OCI-LY7 (cell line): ENCODE data around the gene FAM163A. TPM values are rescaled to one million over a fixed set of nuclear protein-coding genes. Genes with fewer than 3 reads are reported as not detected.

Experiments used
- BruUV-seq: library from RNA; stranded (reverse); fragments of 400-500 nt; replicated peaks from 2 replicates; lab custom pipeline; 2021; lab: Mats Ljungman, UMichigan
- CTCF ChIA-PET: fragments of 300-600 bp; sonication (Branson Sonifier 250); formaldehyde crosslinking; loops from one replicate; lab custom pipeline; 2022; ENCODE audit warnings: antibody characterized with exemption; ENCODE audit not compliant: unreplicated experiment; lab: Charles Lee
- POLR2A ChIA-PET: fragments of 300-600 bp; sonication (Branson Sonifier 250); formaldehyde crosslinking; loops from one replicate; lab custom pipeline; 2022; ENCODE audit warnings: antibody characterized with exemption; lab: Charles Lee
- DNase-seq: peaks from one replicate; pipeline ENCODE4 v3.0.0-alpha.2; 2015; ENCODE audit warnings: low spot score
- H2AFZ ChIP-seq: fragments of 200-600 bp; sonication (generic), shearing (Covaris generic); 2 replicates; pipeline ENCODE4 v1.6.1; 2014; ENCODE audit warnings: mild to moderate bottlenecking, antibody characterized with exemption, low read length, moderate library complexity
- H3K27ac ChIP-seq: fragments of 200-600 bp; sonication (generic); 2 replicates; pipeline ENCODE4 v1.5.1; 2014; ENCODE audit warnings: mixed run types, low read depth, mild to moderate bottlenecking, moderate library complexity, low read length, inconsistent platforms; ENCODE audit not compliant: poor library complexity, severe bottlenecking
- H3K36me3 ChIP-seq: fragments of 200-600 bp; sonication (generic); 2 replicates; pipeline ENCODE4 v1.6.1; 2014; ENCODE audit warnings: mild to moderate bottlenecking, antibody characterized with exemption, low read length, moderate library complexity, mixed read lengths; ENCODE audit not compliant: insufficient read depth
- H3K4me1 ChIP-seq: fragments of 200-600 bp; sonication (generic); 2 replicates; pipeline ENCODE4 v1.5.1; 2014; ENCODE audit warnings: mild to moderate bottlenecking, low read length; ENCODE audit not compliant: insufficient read depth, poor library complexity, severe bottlenecking
- H3K4me2 ChIP-seq: fragments of 200-600 bp; sonication (generic); 2 replicates; pipeline ENCODE4 v1.6.1; 2014; ENCODE audit warnings: mild to moderate bottlenecking, low read length
- H3K4me3 ChIP-seq: fragments of 200-600 bp; sonication (generic); 2 replicates; pipeline ENCODE4 v1.5.1; 2014; ENCODE audit warnings: mild to moderate bottlenecking, low read depth, low read length; ENCODE audit not compliant: poor library complexity, severe bottlenecking
- H3K79me2 ChIP-seq: fragments of 200-600 bp; sonication (generic); 2 replicates; pipeline ENCODE4 v1.6.1; 2016; ENCODE audit warnings: low read depth, mild to moderate bottlenecking, low read length, moderate library complexity, mixed read lengths; ENCODE audit not compliant: insufficient read depth
- H3K9me2 ChIP-seq: fragments of 200-600 bp; sonication (generic); 2 replicates; pipeline ENCODE4 v1.6.1; 2016; ENCODE audit warnings: mild to moderate bottlenecking, low read length, mixed read lengths; ENCODE audit not compliant: insufficient read depth
- H3K9me3 ChIP-seq: fragments of 200-600 bp; sonication (generic); 2 replicates; pipeline ENCODE4 v1.6.1; 2014; ENCODE audit warnings: mild to moderate bottlenecking, mixed run types, low read length, mixed read lengths
- H4K20me1 ChIP-seq: fragments of 200-600 bp; sonication (generic); 2 replicates; pipeline ENCODE4 v1.6.1; 2014; ENCODE audit warnings: mild to moderate bottlenecking, antibody characterized with exemption, low read length, moderate library complexity, mixed read lengths; ENCODE audit not compliant: insufficient read depth
- CTCF ChIP-seq: fragments of 200-600 bp; sonication (generic); conservative IDR thresholded peaks from 2 replicates; pipeline ENCODE4 v1.5.1; 2014; ENCODE audit warnings: mild to moderate bottlenecking, antibody characterized with exemption, low read length, moderate library complexity, mixed read lengths
- EZH2phosphoT487 ChIP-seq: fragments of 200-600 bp; sonication (generic); IDR thresholded peaks from 2 replicates; pipeline ENCODE4 v1.6.1; 2018; ENCODE audit warnings: low read depth, borderline replicate concordance, mild to moderate bottlenecking, mixed run types, antibody characterized with exemption, low read length, moderate library complexity, mixed read lengths
- intact Hi-C: fragments of 100-400 bp; cut with micrococcal nuclease; formaldehyde crosslinking; loops from one replicate; pipeline ENCODE4 v1.10.0; 2022; ENCODE audit not compliant: unreplicated experiment
- total RNA-seq, 2 experiments: library from RNA; depleted of rRNA in 1 of 2; stranded (reverse); fragments of >200 nt in 1 of 2; shearing (Covaris generic) in 1 of 2; gene quantifications; 2 replicates each; pipeline ENCODE4 v1.2.3, GENCODE V29; 2014 to 2022

Gene FAM163A
- total RNA-seq, 2 experiments from 2014 or later = not detected

GRCh38 chr1:179825798-179826460 lies 82.8 kb downstream of the FAM163A start:
- Histone ChIP-seq H3K4me3 (no peak overlapping the region), H3K4me2 (no peak overlapping the region), H3K27ac (no peak overlapping the region), H3K36me3 (no peaks in the 10 kb centered on the region), H3K9me2 (no peaks in the 10 kb centered on the region), H3K9me3 (no peaks in the 10 kb centered on the region), H2AFZ (no peak overlapping the region), H3K79me2 (no peaks in the 10 kb centered on the region), H4K20me1 (no peaks in the 10 kb centered on the region), H3K4me1 (no peaks in the 10 kb centered on the region)
- CTCF ChIA-PET = interaction anchor here (0.8 kb wide), 1 partner anchor 11 kb away, joined by 4 read pairs; no protein-coding TSS in a partner anchor
- POLR2A ChIA-PET = interaction anchor here (0.6 kb wide), 1 partner anchor 87 kb away, joined by 4 read pairs; no protein-coding TSS in a partner anchor
- BruUV-seq = no TSS peak
- intact Hi-C loops = no loop called here
- no peak for DNase-seq
- no peak for TF ChIP-seq CTCF

GRCh38 chr1:179826626-179827280 lies 83.7 kb downstream of the FAM163A start:
- CTCF ChIA-PET = interaction anchor here (0.8 kb wide), 1 partner anchor 12 kb away, joined by 4 read pairs; no protein-coding TSS in a partner anchor

More at GRCh38 chr1:179826626-179827280, 83.7 kb downstream of the FAM163A start:
- no peaks in the 10 kb centered on the region for H3K79me2 ChIP-seq
- DNase-seq = no peak
- H3K4me3 ChIP-seq = no peak overlapping the region
- H3K4me2 ChIP-seq = no peak overlapping the region
- H3K9me2 ChIP-seq = no peaks in the 10 kb centered on the region
- H3K9me3 ChIP-seq = no peaks in the 10 kb centered on the region
- H3K36me3 ChIP-seq = no peaks in the 10 kb centered on the region
- no TSS peak for BruUV-seq
- H4K20me1 ChIP-seq = no peaks in the 10 kb centered on the region
- intact Hi-C loops = no loop called here
- no peak overlapping the region for H3K27ac ChIP-seq
- no peak for TF ChIP-seq CTCF
- no peak for TF ChIP-seq EZH2phosphoT487
- H2AFZ ChIP-seq = no peak overlapping the region
- POLR2A ChIA-PET = interaction anchor here (0.7 kb wide), 1 partner anchor 28 kb away, joined by 3 read pairs; no protein-coding TSS in a partner anchor
- H3K4me1 ChIP-seq = no peaks in the 10 kb centered on the region
